ENCODE data around the gene GREB1. TPM values are rescaled to one million over a fixed set of nuclear protein-coding genes. Genes with fewer than 3 reads are reported as not detected.

The GREB1 gene
- total and polyA plus RNA-seq, 2 of the 13 experiments (the other 11 are each of a cell fraction or from before 2014, with no cell fraction given) = 31.3 to 61.2 TPM

- TF ChIP-seq ARID5B (CRISPR knock-in tag; IDR thresholded peaks at IDR 0.05) (peak; percentile 63; the same call in 1 of the 2 replicates), ZNF788 (CRISPR knock-in tag; IDR thresholded peaks at IDR 0.05; ENCODE audit: borderline replicate concordance) (no peak), KAT7 (CRISPR knock-in tag; IDR thresholded peaks at IDR 0.05; ENCODE audit: borderline replicate concordance) (no peak), FOXM1 (CRISPR knock-in tag; IDR thresholded peaks at IDR 0.05) (no peak), ZNF773 (CRISPR knock-in tag; IDR thresholded peaks at IDR 0.05; ENCODE audit: borderline replicate concordance) (no peak), HMG20A (CRISPR knock-in tag; IDR thresholded peaks at IDR 0.05; ENCODE audit: borderline replicate concordance) (peak; percentile 35; the same call in 1 of the 2 replicates), SOX6 (IDR thresholded peaks at IDR 0.05) (no peak), SOX6 (CRISPR knock-in tag; IDR thresholded peaks at IDR 0.05) (peak; percentile 54; the same call in 1 of the 2 replicates), ZNF740 (CRISPR knock-in tag; IDR thresholded peaks at IDR 0.05) (no peak), HDAC6 (IDR thresholded peaks at IDR 0.05; ENCODE audit: low read depth, low read length) (no peak), HNRNPUL1 (IDR thresholded peaks at IDR 0.05; ENCODE audit: low read depth, low read length) (no peak), JDP2 (CRISPR knock-in tag; IDR thresholded peaks at IDR 0.05; ENCODE audit: borderline replicate concordance) (no peak), ZMAT5 (CRISPR knock-in tag; IDR thresholded peaks at IDR 0.05; ENCODE audit: borderline replicate concordance, low read depth) (no peak), ZFP36L1 (CRISPR knock-in tag; IDR thresholded peaks at IDR 0.05) (no peak), BCL6 (CRISPR knock-in tag; IDR thresholded peaks at IDR 0.05) (0 out of 2 replicates have a peak, but pooled peaks have one; percentile 27), JARID2 (CRISPR knock-in tag; IDR thresholded peaks at IDR 0.05; ENCODE audit: insufficient replicate concordance) (no peak), MAFG (CRISPR knock-in tag; IDR thresholded peaks at IDR 0.05) (no peak), ERF (CRISPR knock-in tag; IDR thresholded peaks at IDR 0.05) (no peak), ZNF326 (CRISPR knock-in tag; IDR thresholded peaks at IDR 0.05; ENCODE audit: borderline replicate concordance) (no peak), ZNF562 (CRISPR knock-in tag; IDR thresholded peaks at IDR 0.05; ENCODE audit: borderline replicate concordance) (no peak), KLF12 (CRISPR knock-in tag; IDR thresholded peaks at IDR 0.05; ENCODE audit: borderline replicate concordance) (no peak), RBFOX2 (IDR thresholded peaks at IDR 0.05; ENCODE audit: low read depth, low read length) (no peak), ZNF3 (CRISPR knock-in tag; IDR thresholded peaks at IDR 0.05) (no peak)
- TF ChIP-seq, protein P1, sequence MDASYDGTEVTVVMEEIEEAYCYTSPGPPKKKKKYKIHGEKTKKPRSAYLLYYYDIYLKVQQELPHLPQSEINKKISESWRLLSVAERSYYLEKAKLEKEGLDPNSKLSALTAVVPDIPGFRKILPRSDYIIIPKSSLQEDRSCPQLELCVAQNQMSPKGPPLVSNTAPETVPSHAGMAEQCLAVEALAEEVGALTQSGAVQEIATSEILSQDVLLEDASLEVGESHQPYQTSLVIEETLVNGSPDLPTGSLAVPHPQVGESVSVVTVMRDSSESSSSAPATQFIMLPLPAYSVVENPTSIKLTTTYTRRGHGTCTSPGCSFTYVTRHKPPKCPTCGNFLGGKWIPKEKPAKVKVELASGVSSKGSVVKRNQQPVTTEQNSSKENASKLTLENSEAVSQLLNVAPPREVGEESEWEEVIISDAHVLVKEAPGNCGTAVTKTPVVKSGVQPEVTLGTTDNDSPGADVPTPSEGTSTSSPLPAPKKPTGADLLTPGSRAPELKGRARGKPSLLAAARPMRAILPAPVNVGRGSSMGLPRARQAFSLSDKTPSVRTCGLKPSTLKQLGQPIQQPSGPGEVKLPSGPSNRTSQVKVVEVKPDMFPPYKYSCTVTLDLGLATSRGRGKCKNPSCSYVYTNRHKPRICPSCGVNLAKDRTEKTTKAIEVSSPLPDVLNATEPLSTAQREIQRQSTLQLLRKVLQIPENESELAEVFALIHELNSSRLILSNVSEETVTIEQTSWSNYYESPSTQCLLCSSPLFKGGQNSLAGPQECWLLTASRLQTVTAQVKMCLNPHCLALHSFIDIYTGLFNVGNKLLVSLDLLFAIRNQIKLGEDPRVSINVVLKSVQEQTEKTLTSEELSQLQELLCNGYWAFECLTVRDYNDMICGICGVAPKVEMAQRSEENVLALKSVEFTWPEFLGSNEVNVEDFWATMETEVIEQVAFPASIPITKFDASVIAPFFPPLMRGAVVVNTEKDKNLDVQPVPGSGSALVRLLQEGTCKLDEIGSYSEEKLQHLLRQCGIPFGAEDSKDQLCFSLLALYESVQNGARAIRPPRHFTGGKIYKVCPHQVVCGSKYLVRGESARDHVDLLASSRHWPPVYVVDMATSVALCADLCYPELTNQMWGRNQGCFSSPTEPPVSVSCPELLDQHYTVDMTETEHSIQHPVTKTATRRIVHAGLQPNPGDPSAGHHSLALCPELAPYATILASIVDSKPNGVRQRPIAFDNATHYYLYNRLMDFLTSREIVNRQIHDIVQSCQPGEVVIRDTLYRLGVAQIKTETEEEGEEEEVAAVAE (CRISPR knock-in tag; IDR thresholded peaks at IDR 0.05; ENCODE audit: borderline replicate concordance) = no peak
Observed at GRCh38 chr2:11550302-11550701, 16.5 kb downstream of the GREB1 start (continued).

Measured in HepG2 (cell line).